Esophagus squamous epithelium (tissue), 4 donors: ENCODE data around the gene PVR.

Experiments
- POLR2A ChIP-seq, 4 donors: fragments of 450-650 bp; IDR thresholded peaks; one replicate each; pipeline ENCODE4 v1.6.1; 2017; ENCODE audit warnings: antibody characterized with exemption in 4 of 4, mild to moderate bottlenecking in 4 of 4, moderate library complexity in 3 of 4
- TF ChIP-seq, protein P1 (sequence below), 6 experiments: fragments of 450-650 bp in 4 of 6; fragments of 200-600 bp in 2 of 6; sonication (generic) in 2 of 6; IDR thresholded peaks; one replicate each; pipeline ENCODE4 v1.5.1; 2016 to 2019; ENCODE audit warnings: antibody characterized with exemption in 6 of 6, mild to moderate bottlenecking in 4 of 6, moderate library complexity in 4 of 6

DNA sequence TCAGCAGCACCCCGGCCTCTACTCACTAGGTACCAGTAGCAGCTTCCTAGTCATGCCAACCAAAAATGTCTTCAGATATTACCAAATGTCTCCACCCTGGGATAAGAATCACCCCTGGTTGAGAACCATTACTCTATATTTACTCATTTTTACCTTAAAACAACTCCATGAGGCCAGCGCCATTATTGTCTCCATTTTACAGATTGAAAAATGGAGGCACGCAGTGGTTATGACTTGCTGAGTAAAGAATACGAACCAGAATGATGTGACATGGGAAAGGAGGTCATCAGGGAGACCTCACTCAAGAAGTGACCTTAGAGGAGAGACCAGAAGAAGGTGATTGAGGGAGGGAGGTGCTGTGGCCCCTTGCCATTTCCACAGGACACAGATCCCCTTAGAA, 29.8 kb downstream of the PVR start:
- TF ChIP-seq POLR2A (IDR thresholded peaks at IDR 0.05): no peak
- TF ChIP-seq, protein P1, sequence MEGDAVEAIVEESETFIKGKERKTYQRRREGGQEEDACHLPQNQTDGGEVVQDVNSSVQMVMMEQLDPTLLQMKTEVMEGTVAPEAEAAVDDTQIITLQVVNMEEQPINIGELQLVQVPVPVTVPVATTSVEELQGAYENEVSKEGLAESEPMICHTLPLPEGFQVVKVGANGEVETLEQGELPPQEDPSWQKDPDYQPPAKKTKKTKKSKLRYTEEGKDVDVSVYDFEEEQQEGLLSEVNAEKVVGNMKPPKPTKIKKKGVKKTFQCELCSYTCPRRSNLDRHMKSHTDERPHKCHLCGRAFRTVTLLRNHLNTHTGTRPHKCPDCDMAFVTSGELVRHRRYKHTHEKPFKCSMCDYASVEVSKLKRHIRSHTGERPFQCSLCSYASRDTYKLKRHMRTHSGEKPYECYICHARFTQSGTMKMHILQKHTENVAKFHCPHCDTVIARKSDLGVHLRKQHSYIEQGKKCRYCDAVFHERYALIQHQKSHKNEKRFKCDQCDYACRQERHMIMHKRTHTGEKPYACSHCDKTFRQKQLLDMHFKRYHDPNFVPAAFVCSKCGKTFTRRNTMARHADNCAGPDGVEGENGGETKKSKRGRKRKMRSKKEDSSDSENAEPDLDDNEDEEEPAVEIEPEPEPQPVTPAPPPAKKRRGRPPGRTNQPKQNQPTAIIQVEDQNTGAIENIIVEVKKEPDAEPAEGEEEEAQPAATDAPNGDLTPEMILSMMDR (IDR thresholded peaks at IDR 0.05): no peak
